ENCODE data around the gene DOLK.
"Not testable (repeated sequence)": the region's sequence is repeated elsewhere in the genome, so short reads cannot be mapped to it uniquely, and the experiment has no call there.

The DOLK gene

GRCh38 chr9:128947527-128948301, at the start of gene DOLK, which contains the start of gene NUP188:
TSS of gene DOLK (minus strand) at chr9:128947603. CDS start at chr9:128947303, 300 bp downstream.
TSS of gene NUP188 (plus strand) at chr9:128947699. CDS start at chr9:128947720, 21 bp downstream.
- DNase-seq: peak; percentile 73

GRCh38 chr9:128995791-128996190, 48.4 kb upstream of the DOLK start:
- no peak for DNase-seq

- no peak for DNase-seq
Observed at GRCh38 chr9:128992995-128993394, 45.6 kb upstream of the DOLK start.

- DNase-seq: no peak
Observed at GRCh38 chr9:128987805-128988204, 40.4 kb upstream of the DOLK start.

GRCh38 chr9:128986671-128987070, 39.3 kb upstream of the DOLK start:
- DNase-seq: no peak

- DNase-seq: no peak
Observed at GRCh38 chr9:128983536-128983935, 36.1 kb upstream of the DOLK start.

- DNase-seq: no peak
Observed at GRCh38 chr9:128979111-128979510, 31.7 kb upstream of the DOLK start.

- no peak for DNase-seq
Observed at GRCh38 chr9:128972956-128973355, 25.6 kb upstream of the DOLK start.

- DNase-seq: no peak
Observed at GRCh38 chr9:128969491-128969890, 22.1 kb upstream of the DOLK start.

- not testable (repeated sequence) for DNase-seq
Observed at GRCh38 chr9:128961403-128961802, 14.0 kb upstream of the DOLK start.

- no peak for DNase-seq
Observed at GRCh38 chr9:128947277-128947526, 201 bp downstream of the DOLK start.

GRCh38 chr9:128946571-128947276, 679 bp downstream of the DOLK start:
- DNase-seq: no peak

- DNase-seq: no peak
Observed at GRCh38 chr9:128945798-128946501, 1.5 kb downstream of the DOLK start.

- DNase-seq: not testable (repeated sequence)
Observed at GRCh38 chr9:128944966-128945365, 2.4 kb downstream of the DOLK start.

GRCh38 chr9:128943832-128944620, 3.4 kb downstream of the DOLK start:
- no peak for DNase-seq

- no peak for DNase-seq
Observed at GRCh38 chr9:128940946-128941755, 6.3 kb downstream of the DOLK start.

GRCh38 chr9:128940271-128940921, 7.0 kb downstream of the DOLK start:
- no peak for DNase-seq

- DNase-seq: no peak
Observed at GRCh38 chr9:128937310-128938165, 9.9 kb downstream of the DOLK start.

- no peak for DNase-seq
Observed at GRCh38 chr9:128936171-128936865, 11.1 kb downstream of the DOLK start.

GRCh38 chr9:128933731-128934130, 13.7 kb downstream of the DOLK start:
- DNase-seq: no peak
